Subcutaneous abdominal adipose tissue (tissue), 5 donors: ENCODE data around the gene RBM12.

Experiments
- H3K27ac ChIP-seq: one replicate; pipeline ENCODE4 v1.7.0; 2013; ENCODE audit warnings: low read depth, mild to moderate bottlenecking, inconsistent platforms, low read length, moderate library complexity
- H3K27me3 ChIP-seq, 5 donors: one replicate each; pipeline ENCODE4 v1.7.0; 2013; ENCODE audit warnings: low read length in 5 of 5, inconsistent platforms in 1 of 5; ENCODE audit not compliant: control insufficient read depth in 5 of 5, insufficient read depth in 4 of 5
- H3K36me3 ChIP-seq, 5 donors: one replicate each; pipeline ENCODE4 v1.7.0; 2013; ENCODE audit warnings: low read length in 5 of 5; ENCODE audit not compliant: control insufficient read depth in 5 of 5, insufficient read depth in 5 of 5
- H3K4me1 ChIP-seq, 5 donors: one replicate each; pipeline ENCODE4 v1.7.0; 2013; ENCODE audit warnings: low read length in 5 of 5, mild to moderate bottlenecking in 3 of 5, moderate library complexity in 1 of 5; ENCODE audit not compliant: control insufficient read depth in 5 of 5, insufficient read depth in 5 of 5
- H3K4me3 ChIP-seq, 5 donors: one replicate each; pipeline ENCODE4 v1.7.0; 2013; ENCODE audit warnings: low read length in 5 of 5, low read depth in 1 of 5
- H3K9ac ChIP-seq, 5 donors: one replicate each; pipeline ENCODE4 v1.7.0; 2013; ENCODE audit warnings: low read length in 5 of 5, mild to moderate bottlenecking in 4 of 5, moderate library complexity in 3 of 5
- H3K9me3 ChIP-seq, 5 donors: one replicate each; pipeline ENCODE4 v1.7.0; 2013; ENCODE audit warnings: low read length in 5 of 5; ENCODE audit not compliant: control insufficient read depth in 5 of 5
- donor health status: healthy.
- donor health status: healthy.
- donor health status: healthy.
- donor health status: healthy.
- donor health status: healthy.

Gene RBM12

GRCh38 chr20:35669681-35670080, 5.0 kb upstream of the RBM12 start:
- Histone ChIP-seq H3K27ac (no peak overlapping the region), H3K36me3 (peaks cover 33 to 64% (median 55%) of the 10 kb centered on the region in 5 donors), H3K4me1 (peaks cover 0 to 2% (median 0%) of the 10 kb centered on the region in 5 donors), H3K4me3 (no peak overlapping the region), H3K9me3 (no peaks in the 10 kb centered on the region), H3K27me3 (no peaks in the 10 kb centered on the region), H3K9ac (no peak overlapping the region)

GRCh38 chr20:35669221-35669620, 4.5 kb upstream of the RBM12 start:
- H3K27me3 ChIP-seq = no peaks in the 10 kb centered on the region
- peaks cover 0 to 3% (median 2%) of the 10 kb centered on the region in 5 donors for H3K4me1 ChIP-seq
- no peak overlapping the region for H3K4me3 ChIP-seq
- H3K9ac ChIP-seq = no peak overlapping the region
- H3K27ac ChIP-seq = no peak overlapping the region
- peaks cover 28 to 60% (median 51%) of the 10 kb centered on the region in 5 donors for H3K36me3 ChIP-seq
- no peaks in the 10 kb centered on the region for H3K9me3 ChIP-seq

GRCh38 chr20:35665949-35666288, 1.2 kb upstream of the RBM12 start:
- no peak overlapping the region for H3K27ac ChIP-seq
- no peak overlapping the region for H3K4me3 ChIP-seq
- no peaks in the 10 kb centered on the region for H3K9me3 ChIP-seq
- H3K4me1 ChIP-seq = peaks cover 2 to 36% (median 35%) of the 10 kb centered on the region in 5 donors
- no peaks in the 10 kb centered on the region for H3K27me3 ChIP-seq
- H3K36me3 ChIP-seq = peaks cover 18 to 27% (median 24%) of the 10 kb centered on the region in 5 donors
- no peak overlapping the region for H3K9ac ChIP-seq

- H3K36me3 ChIP-seq = peaks cover under 1 to 7% (median 5%) of the 10 kb centered on the region in 5 donors
- no peaks in the 10 kb centered on the region for H3K27me3 ChIP-seq
- H3K9me3 ChIP-seq = no peaks in the 10 kb centered on the region
- peak overlapping the region; percentile 97 for H3K27ac ChIP-seq
- H3K4me1 ChIP-seq = peaks cover 2 to 53% (median 45%) of the 10 kb centered on the region in 5 donors
- H3K4me3 ChIP-seq = peak overlapping the region; percentile 90 to 100 (median 99)
- H3K9ac ChIP-seq = peak overlapping the region; percentile 94 to 100 (median 100)
These were observed 909 bp downstream of the RBM12 start for GRCh38 chr20:35663516-35664465.

GRCh38 chr20:35662551-35662950, 2.1 kb downstream of the RBM12 start:
- Histone ChIP-seq H3K4me1 (peaks cover 2 to 55% (median 48%) of the 10 kb centered on the region in 5 donors), H3K4me3 (peak overlapping the region in 4 of 5 donors; percentile 31 to 100 (median 99)), H3K9ac (peak overlapping the region in 4 of 5 donors; percentile 1 to 100 (median 97)), H3K9me3 (no peaks in the 10 kb centered on the region), H3K36me3 (no peaks in the 10 kb centered on the region), H3K27me3 (no peaks in the 10 kb centered on the region), H3K27ac (peak overlapping the region; percentile 97)

GRCh38 chr20:35661908-35662307, 2.8 kb downstream of the RBM12 start:
- no peaks in the 10 kb centered on the region for H3K9me3 ChIP-seq
- peak overlapping the region; percentile 97 for H3K27ac ChIP-seq
- peak overlapping the region in 3 of 5 donors; percentile 10 to 100 (median 99) for H3K4me3 ChIP-seq
- no peaks in the 10 kb centered on the region for H3K36me3 ChIP-seq
- peaks cover 2 to 59% (median 48%) of the 10 kb centered on the region in 5 donors for H3K4me1 ChIP-seq
- peak overlapping the region in 2 of 5 donors; percentile 94 to 100 for H3K9ac ChIP-seq
- H3K27me3 ChIP-seq = no peaks in the 10 kb centered on the region

GRCh38 chr20:35661053-35661452, 3.6 kb downstream of the RBM12 start:
- H3K4me1 ChIP-seq = peaks cover 2 to 59% (median 48%) of the 10 kb centered on the region in 5 donors
- no peaks in the 10 kb centered on the region for H3K36me3 ChIP-seq
- H3K9me3 ChIP-seq = no peaks in the 10 kb centered on the region
- no peak overlapping the region for H3K4me3 ChIP-seq
- peak overlapping the region; percentile 1 for H3K27ac ChIP-seq
- H3K9ac ChIP-seq = peak overlapping the region in 1 of 5 donors; percentile 42
- H3K27me3 ChIP-seq = no peaks in the 10 kb centered on the region

GRCh38 chr20:35660122-35660937, 4.4 kb downstream of the RBM12 start:
- no peaks in the 10 kb centered on the region for H3K9me3 ChIP-seq
- peak overlapping the region; percentile 1 for H3K27ac ChIP-seq
- no peak overlapping the region for H3K4me3 ChIP-seq
- peaks cover 2 to 59% (median 48%) of the 10 kb centered on the region in 5 donors for H3K4me1 ChIP-seq
- H3K27me3 ChIP-seq = no peaks in the 10 kb centered on the region
- H3K36me3 ChIP-seq = peaks cover 0 to under 1% (median 0%) of the 10 kb centered on the region in 5 donors
- H3K9ac ChIP-seq = peak overlapping the region in 2 of 5 donors; percentile 8 to 42

- Histone ChIP-seq H3K4me3 (no peak overlapping the region), H3K9me3 (no peaks in the 10 kb centered on the region), H3K36me3 (peaks cover 9 to 28% (median 25%) of the 10 kb centered on the region in 5 donors), H3K27ac (no peak overlapping the region), H3K27me3 (no peaks in the 10 kb centered on the region), H3K9ac (no peak overlapping the region), H3K4me1 (peaks cover 0 to 36% (median 29%) of the 10 kb centered on the region in 5 donors)
These were observed 7.4 kb downstream of the RBM12 start for GRCh38 chr20:35657271-35657670.
